K562 treated with DMSO at 1 percent for 48 hours (cell line): ENCODE measurements around the gene PLEKHA6. TPM values are rescaled to one million over a fixed set of nuclear protein-coding genes. Genes with fewer than 3 reads are reported as not detected.

ENCODE experiments used
- total RNA-seq: library from RNA; unstranded; fragments of 300-600 nt; gene quantifications from 2 replicates; pipeline ENCODE4 v1.2.3, GENCODE V29; 2022; ENCODE audit warnings: low replicate concordance; ENCODE audit errors: extremely low read depth

Gene PLEKHA6
- not detected in 2 replicates for total RNA-seq

GRCh38 chr1:204359474-204360255, at the start of gene PLEKHA6:
Gene PLEKHA6 (minus strand): TSS chr1:204359929. CDS start chr1:204273727, 86,202 bp downstream.

GRCh38 chr1:204213668-204214662, 145.8 kb downstream of the PLEKHA6 start, which contains the start of gene GOLT1A:
Gene GOLT1A (minus strand): TSS chr1:204213988. CDS start chr1:204213906, 82 bp downstream.

GRCh38 chr1:204196068-204196795, 163.5 kb downstream of the PLEKHA6 start, which contains the start of gene KISS1:
Gene KISS1 (minus strand): TSS chr1:204196491. CDS start chr1:204192876, 3,615 bp downstream.

Other genes with a start within 250 kb of the PLEKHA6 start
- not detected in 2 replicates for gene ETNK2, start 207.9 kb downstream of the PLEKHA6 start, total RNA-seq
- not detected in 2 replicates for gene REN, start 193.6 kb downstream of the PLEKHA6 start, total RNA-seq
- not detected in 2 replicates for gene KISS1, start 163.4 kb downstream of the PLEKHA6 start, total RNA-seq
- gene GOLT1A, start 145.9 kb downstream of the PLEKHA6 start, total RNA-seq = not detected in 2 replicates
- gene PPP1R15B, start 51.9 kb upstream of the PLEKHA6 start, total RNA-seq = not detected in 2 replicates
- not detected in 2 replicates for gene PIK3C2B, start 134.9 kb upstream of the PLEKHA6 start, total RNA-seq
- gene MDM4, start 156.5 kb upstream of the PLEKHA6 start, total RNA-seq = not detected in 2 replicates